Activated CD8-positive, alpha-beta memory T cell treated with anti-CD3 and anti-CD28 coated beads for 36 hours (primary cell): Measurements from ENCODE around the gene HDAC6. TPM values are rescaled to one million over a fixed set of nuclear protein-coding genes. Genes with fewer than 3 reads are reported as not detected.
"Not testable (repeated sequence)": the region's sequence is repeated elsewhere in the genome, so short reads cannot be mapped to it uniquely, and the experiment has no call there.

ENCODE experiments used
- CTCF ChIA-PET: fragments of 350-600 bp; sonication (Branson Sonifier 250); formaldehyde crosslinking; loops from one replicate; lab custom pipeline; 2021; ENCODE audit warnings: antibody characterized with exemption; lab: Charles Lee
- POLR2A ChIA-PET: fragments of 350-600 bp; sonication (Branson Sonifier 250); formaldehyde crosslinking; loops from one replicate; lab custom pipeline; 2021; ENCODE audit warnings: antibody characterized with exemption; lab: Charles Lee
- total RNA-seq, 2 experiments: library from RNA; stranded (reverse); gene quantifications; one replicate each; pipeline ENCODE4 v1.2.3, GENCODE V29; 2021

Gene HDAC6
- total RNA-seq, 2 experiments from 2014 or later, result 48.9 to 49.9 TPM

- CTCF ChIA-PET, result no interaction called here
- POLR2A ChIA-PET, result no interaction called here
Measured at GRCh38 chrX:48852857-48853256, 51.0 kb downstream of the HDAC6 start.

- POLR2A ChIA-PET, CTCF ChIA-PET: not testable (repeated sequence)
Measured at GRCh38 chrX:48853494-48853893, 51.6 kb downstream of the HDAC6 start.

- CTCF ChIA-PET, result interaction anchor here (0.6 to 0.7 kb wide), 2 partner anchors 12 to 81 kb away, joined by 3 read pairs; no protein-coding TSS in a partner anchor
- POLR2A ChIA-PET, result not testable (repeated sequence)
Measured at GRCh38 chrX:48854121-48854804, 52.4 kb downstream of the HDAC6 start.

- ChIA-PET CTCF (interaction anchor here (0.7 kb wide), 1 partner anchor 80 kb away, joined by 3 read pairs; no protein-coding TSS in a partner anchor), POLR2A (no interaction called here)
Measured at GRCh38 chrX:48854898-48855297, 53.0 kb downstream of the HDAC6 start.

- ChIA-PET POLR2A (no interaction called here), CTCF (no interaction called here)
Measured at GRCh38 chrX:48864210-48864609, 62.3 kb downstream of the HDAC6 start.

- CTCF ChIA-PET, POLR2A ChIA-PET: not testable (repeated sequence)
Measured at GRCh38 chrX:48872017-48872416, 70.2 kb downstream of the HDAC6 start.

Other genes starting within 250 kb of the HDAC6 start
- 100 to 1,000 TPM; 216 to 223 TPM for gene RBM3, start 227.6 kb upstream of the HDAC6 start, total RNA-seq
- gene WDR13, start 204.6 kb upstream of the HDAC6 start, total RNA-seq, result 10 to 100 TPM; 35.0 to 38.2 TPM
- 10 to 100 TPM; 76.6 to 84.2 TPM for gene WAS, start 118.3 kb upstream of the HDAC6 start, total RNA-seq
- 10 to 100 TPM; 30.8 to 33.1 TPM for gene SUV39H1, start 105.3 kb upstream of the HDAC6 start, total RNA-seq
- not detected for gene GLOD5, start 40.3 kb upstream of the HDAC6 start, total RNA-seq
- not detected for gene GATA1, start 15.5 kb upstream of the HDAC6 start, total RNA-seq
- gene ERAS, start 24.4 kb downstream of the HDAC6 start, total RNA-seq, result under 1 TPM in 1 of 2 experiments, not detected in 1; 0.29 TPM
- gene PCSK1N, start 33.5 kb downstream of the HDAC6 start, total RNA-seq, result 1 to 10 TPM; 1.8 to 3.0 TPM
- 10 to 100 TPM; 82.4 to 85.3 TPM for gene TIMM17B, start 95.7 kb downstream of the HDAC6 start, total RNA-seq
- gene PQBP1, start 95.9 kb downstream of the HDAC6 start, total RNA-seq, result 10 to 100 TPM; 96.1 to 99.5 TPM
- 10 to 100 TPM; 27.3 to 29.7 TPM for gene SLC35A2, start 109.6 kb downstream of the HDAC6 start, total RNA-seq
- gene PIM2, start 117.0 kb downstream of the HDAC6 start, total RNA-seq, result 100 to 1,000 TPM; 275 to 277 TPM
- 10 to 100 TPM; 63.9 to 64.5 TPM for gene OTUD5, start 155.5 kb downstream of the HDAC6 start, total RNA-seq
- 1 to 10 TPM; 1.1 TPM for gene KCND1, start 169.8 kb downstream of the HDAC6 start, total RNA-seq
- gene GRIPAP1, start 200.2 kb downstream of the HDAC6 start, total RNA-seq, result 10 to 100 TPM; 60.8 TPM
- 10 to 100 TPM; 26.7 to 29.0 TPM for gene TFE3, start 241.3 kb downstream of the HDAC6 start, total RNA-seq